Mesendoderm (in vitro differentiated cells): ENCODE measurements around the gene LBX1.

ENCODE experiments used
- DNase-seq: peaks from one replicate; pipeline ENCODE4 v3.0.0; 2013
- H2AK5ac ChIP-seq: 2 replicates; pipeline ENCODE4 v1.6.1; 2013; ENCODE audit warnings: low read length, inconsistent platforms
- H2BK120ac ChIP-seq: 2 replicates; pipeline ENCODE4 v1.6.1; 2013; ENCODE audit warnings: low read depth, mild to moderate bottlenecking, low read length, moderate library complexity, mixed read lengths
- H2BK15ac ChIP-seq: replicated peaks from 2 replicates; pipeline ENCODE4 v1.6.1; 2013; ENCODE audit warnings: low read depth, mild to moderate bottlenecking, moderate library complexity
- H2BK5ac ChIP-seq: 2 replicates; pipeline ENCODE4 v1.6.1; 2013; ENCODE audit warnings: low read length, inconsistent platforms
- H3K18ac ChIP-seq: 2 replicates; pipeline ENCODE4 v1.6.1; 2013; ENCODE audit warnings: mild to moderate bottlenecking, low read length, mixed read lengths
- H3K23ac ChIP-seq: one replicate; pipeline ENCODE4 v1.6.1; 2013; ENCODE audit warnings: low read length
- H3K27ac ChIP-seq: 2 replicates; pipeline ENCODE4 v1.5.1; 2013; ENCODE audit warnings: low read depth, mild to moderate bottlenecking, inconsistent platforms, low read length, moderate library complexity
- H3K27me3 ChIP-seq: 2 replicates; pipeline ENCODE4 v1.6.1; 2013; ENCODE audit warnings: low read length, control low read depth, mild to moderate bottlenecking, inconsistent platforms; ENCODE audit not compliant: insufficient read depth, poor library complexity
- H3K36me3 ChIP-seq: 2 replicates; pipeline ENCODE4 v1.6.1; 2013; ENCODE audit warnings: low read length, inconsistent platforms; ENCODE audit not compliant: control insufficient read depth, insufficient read depth
- H3K4ac ChIP-seq: one replicate; pipeline ENCODE4 v1.6.1; 2013; ENCODE audit warnings: low read depth, mild to moderate bottlenecking, low read length, moderate library complexity
- H3K4me1 ChIP-seq: 2 replicates; pipeline ENCODE4 v1.6.1; 2013; ENCODE audit warnings: low read depth, low read length, inconsistent platforms; ENCODE audit not compliant: control insufficient read depth
- H3K4me2 ChIP-seq: 2 replicates; pipeline ENCODE4 v1.6.1; 2013; ENCODE audit warnings: low read length
- H3K4me3 ChIP-seq: 2 replicates; pipeline ENCODE4 v1.5.1; 2013; ENCODE audit warnings: mild to moderate bottlenecking, low read length
- H3K56ac ChIP-seq: one replicate; pipeline ENCODE4 v1.6.1; 2013; ENCODE audit warnings: low read length
- H3K79me1 ChIP-seq: 2 replicates; pipeline ENCODE4 v1.6.1; 2013; ENCODE audit warnings: low read length, inconsistent platforms
- H3K79me2 ChIP-seq: 2 replicates; pipeline ENCODE4 v1.6.1; 2013; ENCODE audit warnings: mild to moderate bottlenecking, low read length; ENCODE audit not compliant: control insufficient read depth, insufficient read depth
- H3K9ac ChIP-seq: 2 replicates; pipeline ENCODE4 v1.6.1; 2013; ENCODE audit warnings: low read length, inconsistent platforms
- H4K5ac ChIP-seq: one replicate; pipeline ENCODE4 v1.6.1; 2013; ENCODE audit warnings: low read length
- H4K8ac ChIP-seq: one replicate; pipeline ENCODE4 v1.6.1; 2013; ENCODE audit warnings: low read depth, mild to moderate bottlenecking, control low read depth, low read length, moderate library complexity
- WGBS: extraction: QIAGEN DNeasy Blood & Tissue Kit; methylation state at CpG from one replicate; pipeline ENCODE4 v1.1.7; 2013; ENCODE audit warnings: low lambda C conversion rate, missing lambda C conversion rate; ENCODE audit not compliant: insufficient coverage; ENCODE audit errors: extremely low coverage; 5-methylcytosine and 5-hydroxymethylcytosine counted together

Gene LBX1

DNA sequence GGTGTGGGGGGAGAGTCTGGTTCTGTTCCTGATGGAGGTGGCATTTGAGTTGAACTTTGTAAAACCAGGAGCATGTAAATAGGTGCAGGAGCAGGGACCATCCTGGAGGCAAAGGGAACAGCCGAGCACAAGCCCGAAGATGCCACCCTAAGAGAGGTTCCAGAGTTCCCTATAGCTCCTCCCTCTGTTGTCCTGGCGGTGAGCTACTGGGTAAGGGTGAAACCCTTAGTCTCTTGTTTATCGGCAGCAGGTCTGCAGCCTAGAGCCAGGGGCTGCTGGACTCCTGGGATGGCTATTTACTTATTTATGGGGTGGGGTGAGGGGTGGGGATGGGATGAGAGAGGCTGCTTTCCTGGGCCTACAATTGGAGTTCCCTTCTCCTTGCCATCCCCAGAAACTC lies 6.5 kb upstream of the LBX1 start:
- H4K8ac ChIP-seq = no peak overlapping the region
- no peak overlapping the region for H3K4me3 ChIP-seq
- no peak overlapping the region for H3K23ac ChIP-seq
- H2AK5ac ChIP-seq = no peak overlapping the region
- no peak overlapping the region for H2BK5ac ChIP-seq
- no CpG with 5 or more reads among the region's 4 CpGs for WGBS
- no peak overlapping the region for H3K27ac ChIP-seq
- H3K36me3 ChIP-seq = no peaks in the 10 kb centered on the region
- no peak overlapping the region for H3K4me2 ChIP-seq
- peaks cover 75% of the 10 kb centered on the region for H3K27me3 ChIP-seq
- H3K79me1 ChIP-seq = no peaks in the 10 kb centered on the region
- no peak overlapping the region for H3K56ac ChIP-seq
- no peak overlapping the region for H3K18ac ChIP-seq
- H3K4me1 ChIP-seq = no peaks in the 10 kb centered on the region
- H3K79me2 ChIP-seq = no peaks in the 10 kb centered on the region
- no peak overlapping the region for H3K4ac ChIP-seq
- DNase-seq = peak; percentile 81
- H4K5ac ChIP-seq = no peak overlapping the region
- H2BK120ac ChIP-seq = no peak overlapping the region
- H2BK15ac ChIP-seq = no peak overlapping the region
- H3K9ac ChIP-seq = no peak overlapping the region

- Histone ChIP-seq H3K4me1 (no peaks in the 10 kb centered on the region), H3K27ac (no peak overlapping the region), H3K79me1 (no peaks in the 10 kb centered on the region), H3K18ac (no peak overlapping the region), H3K56ac (no peak overlapping the region), H3K36me3 (no peaks in the 10 kb centered on the region), H2BK15ac (no peak overlapping the region), H4K5ac (no peak overlapping the region), H2BK120ac (no peak overlapping the region), H3K79me2 (no peaks in the 10 kb centered on the region), H2BK5ac (no peak overlapping the region), H4K8ac (no peak overlapping the region), H3K23ac (no peak overlapping the region), H2AK5ac (no peak overlapping the region), H3K4me2 (no peak overlapping the region), H3K9ac (no peak overlapping the region), H3K4me3 (no peak overlapping the region), H3K4ac (no peak overlapping the region), H3K27me3 (peaks cover 83% of the 10 kb centered on the region)
- no CpG with 5 or more reads among the region's 1 CpG for WGBS
- DNase-seq = no peak
Measured at GRCh38 chr10:101234333-101234732, 5.1 kb upstream of the LBX1 start.

DNA sequence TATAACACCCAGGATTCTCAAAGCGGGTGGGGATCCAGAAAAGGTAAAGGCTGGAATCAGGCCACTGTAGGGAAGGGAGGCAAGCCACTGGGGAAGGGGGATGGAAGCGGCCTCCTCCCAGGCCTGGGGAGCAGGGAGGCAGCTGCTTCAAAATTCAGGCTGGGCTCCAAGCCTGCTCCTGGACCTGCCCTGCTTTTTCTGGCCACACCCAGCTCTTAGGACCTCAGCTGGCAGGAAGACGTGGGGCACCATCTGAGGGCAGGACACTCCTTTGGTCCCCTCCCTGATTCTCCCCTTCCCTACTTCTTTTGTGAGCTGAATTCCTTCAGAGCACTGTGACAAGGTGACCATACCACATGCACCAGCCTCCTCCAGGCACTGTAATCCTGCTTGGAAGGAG lies 4.6 kb upstream of the LBX1 start:
- no peak overlapping the region for H3K9ac ChIP-seq
- H3K23ac ChIP-seq = no peak overlapping the region
- H3K27ac ChIP-seq = no peak overlapping the region
- H4K8ac ChIP-seq = no peak overlapping the region
- no CpG with 5 or more reads among the region's 3 CpGs for WGBS
- H3K4ac ChIP-seq = no peak overlapping the region
- H2BK120ac ChIP-seq = no peak overlapping the region
- H3K36me3 ChIP-seq = no peaks in the 10 kb centered on the region
- H3K27me3 ChIP-seq = peaks cover 84% of the 10 kb centered on the region
- no peak overlapping the region for H3K4me3 ChIP-seq
- no peaks in the 10 kb centered on the region for H3K4me1 ChIP-seq
- no peaks in the 10 kb centered on the region for H3K79me1 ChIP-seq
- no peak overlapping the region for H2BK15ac ChIP-seq
- H4K5ac ChIP-seq = no peak overlapping the region
- H3K56ac ChIP-seq = no peak overlapping the region
- no peak overlapping the region for H2AK5ac ChIP-seq
- no peak overlapping the region for H3K4me2 ChIP-seq
- no peak overlapping the region for H3K18ac ChIP-seq
- no peak overlapping the region for H2BK5ac ChIP-seq
- DNase-seq = no peak
- H3K79me2 ChIP-seq = no peaks in the 10 kb centered on the region

GRCh38 chr10:101233443-101233842 lies 4.2 kb upstream of the LBX1 start:
- WGBS = no CpG with 5 or more reads among the region's 1 CpG
- Histone ChIP-seq H2BK5ac (no peak overlapping the region), H3K27ac (no peak overlapping the region), H3K18ac (no peak overlapping the region), H2BK120ac (no peak overlapping the region), H3K4ac (no peak overlapping the region), H3K36me3 (no peaks in the 10 kb centered on the region), H3K4me3 (no peak overlapping the region), H3K56ac (no peak overlapping the region), H2BK15ac (no peak overlapping the region), H3K9ac (no peak overlapping the region), H3K79me2 (no peaks in the 10 kb centered on the region), H3K27me3 (peaks cover 86% of the 10 kb centered on the region), H2AK5ac (no peak overlapping the region), H4K5ac (no peak overlapping the region), H4K8ac (no peak overlapping the region), H3K4me1 (no peaks in the 10 kb centered on the region), H3K4me2 (no peak overlapping the region), H3K23ac (no peak overlapping the region), H3K79me1 (no peaks in the 10 kb centered on the region)
- DNase-seq = no peak

- Histone ChIP-seq H3K23ac (no peak overlapping the region), H2BK120ac (no peak overlapping the region), H2BK15ac (no peak overlapping the region), H4K5ac (no peak overlapping the region), H3K9ac (no peak overlapping the region), H3K18ac (no peak overlapping the region), H3K27me3 (peaks cover 88% of the 10 kb centered on the region), H3K56ac (no peak overlapping the region), H3K79me2 (no peaks in the 10 kb centered on the region), H3K4me3 (no peak overlapping the region), H3K79me1 (no peaks in the 10 kb centered on the region), H3K4me1 (no peaks in the 10 kb centered on the region), H3K36me3 (no peaks in the 10 kb centered on the region), H2BK5ac (no peak overlapping the region), H3K4me2 (no peak overlapping the region), H2AK5ac (no peak overlapping the region), H3K27ac (no peak overlapping the region), H3K4ac (no peak overlapping the region), H4K8ac (no peak overlapping the region)
- WGBS = no CpG with 5 or more reads among the region's 12 CpGs
- DNase-seq = no peak
Measured at GRCh38 chr10:101231912-101232689, 2.8 kb upstream of the LBX1 start.

- H3K4me2 ChIP-seq = no peak overlapping the region
- no peak overlapping the region for H3K4me3 ChIP-seq
- no peak overlapping the region for H4K8ac ChIP-seq
- WGBS = no CpG with 5 or more reads among the region's 7 CpGs
- H3K27ac ChIP-seq = no peak overlapping the region
- no peak overlapping the region for H3K18ac ChIP-seq
- no peak overlapping the region for H2BK15ac ChIP-seq
- H2AK5ac ChIP-seq = no peak overlapping the region
- no peak overlapping the region for H3K4ac ChIP-seq
- DNase-seq = no peak
- H3K27me3 ChIP-seq = peaks cover 95% of the 10 kb centered on the region
- H3K36me3 ChIP-seq = no peaks in the 10 kb centered on the region
- no peaks in the 10 kb centered on the region for H3K4me1 ChIP-seq
- H3K79me1 ChIP-seq = no peaks in the 10 kb centered on the region
- no peak overlapping the region for H3K9ac ChIP-seq
- H3K79me2 ChIP-seq = no peaks in the 10 kb centered on the region
- H4K5ac ChIP-seq = no peak overlapping the region
- H3K23ac ChIP-seq = no peak overlapping the region
- no peak overlapping the region for H2BK120ac ChIP-seq
- H3K56ac ChIP-seq = no peak overlapping the region
- no peak overlapping the region for H2BK5ac ChIP-seq
Measured at GRCh38 chr10:101231092-101231491, 1.8 kb upstream of the LBX1 start.
